Measurements from ENCODE around the gene DAD1.
"Not testable (repeated sequence)": the region's sequence is repeated elsewhere in the genome, so short reads cannot be mapped to it uniquely, and the experiment has no call there.

DAD1 gene

GRCh38 chr14:22556021-22556989 lies 32.7 kb downstream of the DAD1 start:
- TF ChIP-seq, protein P1, sequence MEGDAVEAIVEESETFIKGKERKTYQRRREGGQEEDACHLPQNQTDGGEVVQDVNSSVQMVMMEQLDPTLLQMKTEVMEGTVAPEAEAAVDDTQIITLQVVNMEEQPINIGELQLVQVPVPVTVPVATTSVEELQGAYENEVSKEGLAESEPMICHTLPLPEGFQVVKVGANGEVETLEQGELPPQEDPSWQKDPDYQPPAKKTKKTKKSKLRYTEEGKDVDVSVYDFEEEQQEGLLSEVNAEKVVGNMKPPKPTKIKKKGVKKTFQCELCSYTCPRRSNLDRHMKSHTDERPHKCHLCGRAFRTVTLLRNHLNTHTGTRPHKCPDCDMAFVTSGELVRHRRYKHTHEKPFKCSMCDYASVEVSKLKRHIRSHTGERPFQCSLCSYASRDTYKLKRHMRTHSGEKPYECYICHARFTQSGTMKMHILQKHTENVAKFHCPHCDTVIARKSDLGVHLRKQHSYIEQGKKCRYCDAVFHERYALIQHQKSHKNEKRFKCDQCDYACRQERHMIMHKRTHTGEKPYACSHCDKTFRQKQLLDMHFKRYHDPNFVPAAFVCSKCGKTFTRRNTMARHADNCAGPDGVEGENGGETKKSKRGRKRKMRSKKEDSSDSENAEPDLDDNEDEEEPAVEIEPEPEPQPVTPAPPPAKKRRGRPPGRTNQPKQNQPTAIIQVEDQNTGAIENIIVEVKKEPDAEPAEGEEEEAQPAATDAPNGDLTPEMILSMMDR (IDR thresholded peaks at IDR 0.05; ENCODE audit: low read depth, low read length), result no peak
- Histone ChIP-seq H3K9me3 (ENCODE audit: severe bottlenecking) (no peaks in the 10 kb centered on the region), H3K36me3 (no peaks in the 10 kb centered on the region), H3K4me3 (ENCODE audit: low read depth, low read length) (no peak overlapping the region), H3K27ac (no peak overlapping the region), H3K27me3 (ENCODE audit: insufficient read depth, low read depth, severe bottlenecking) (no peaks in the 10 kb centered on the region)
- DNase-seq, result no peak

DNA sequence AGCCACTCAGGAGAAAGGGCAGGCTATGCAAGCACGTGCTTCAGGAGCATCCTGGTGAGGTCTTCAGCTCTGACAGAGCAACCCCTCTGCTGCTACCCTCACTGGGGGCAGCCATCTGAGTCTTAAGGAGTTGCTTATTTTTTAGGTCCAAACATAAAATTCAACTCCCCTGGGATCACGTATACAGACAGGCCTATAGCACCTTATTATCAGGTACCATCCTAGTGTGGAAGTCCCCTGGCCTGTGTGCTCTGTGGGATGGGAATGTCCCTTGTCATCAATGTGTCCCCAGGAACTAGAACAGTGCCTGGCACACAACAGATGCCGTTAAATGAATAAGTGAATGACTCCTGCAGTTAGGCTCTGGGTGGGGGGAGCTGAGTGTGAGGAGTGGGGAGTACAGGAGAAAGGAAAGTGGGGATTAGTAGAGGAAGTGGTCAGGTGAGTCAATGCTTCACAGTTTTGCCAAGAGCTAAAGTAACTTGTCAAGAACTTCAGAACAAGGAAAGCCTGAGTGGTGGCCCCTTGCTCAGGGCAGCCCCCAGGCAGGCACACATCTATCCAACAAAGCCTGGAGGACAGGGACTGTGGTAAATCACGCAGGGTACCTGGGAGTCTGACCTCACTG lies 33.5 kb downstream of the DAD1 start:
- TF ChIP-seq, protein P1 (IDR thresholded peaks at IDR 0.05; ENCODE audit: low read depth, low read length), result no peak
- H3K27ac ChIP-seq, result no peak overlapping the region
- H3K36me3 ChIP-seq, result no peaks in the 10 kb centered on the region
- DNase-seq, result no peak
- H3K27me3 ChIP-seq (ENCODE audit: insufficient read depth, low read depth, severe bottlenecking), result no peaks in the 10 kb centered on the region
- no peak overlapping the region for H3K4me3 ChIP-seq (ENCODE audit: low read depth, low read length)
- no peaks in the 10 kb centered on the region for H3K9me3 ChIP-seq (ENCODE audit: severe bottlenecking)

GRCh38 chr14:22554498-22555383 lies 34.3 kb downstream of the DAD1 start:
- H3K36me3 ChIP-seq, result no peaks in the 10 kb centered on the region

DNA sequence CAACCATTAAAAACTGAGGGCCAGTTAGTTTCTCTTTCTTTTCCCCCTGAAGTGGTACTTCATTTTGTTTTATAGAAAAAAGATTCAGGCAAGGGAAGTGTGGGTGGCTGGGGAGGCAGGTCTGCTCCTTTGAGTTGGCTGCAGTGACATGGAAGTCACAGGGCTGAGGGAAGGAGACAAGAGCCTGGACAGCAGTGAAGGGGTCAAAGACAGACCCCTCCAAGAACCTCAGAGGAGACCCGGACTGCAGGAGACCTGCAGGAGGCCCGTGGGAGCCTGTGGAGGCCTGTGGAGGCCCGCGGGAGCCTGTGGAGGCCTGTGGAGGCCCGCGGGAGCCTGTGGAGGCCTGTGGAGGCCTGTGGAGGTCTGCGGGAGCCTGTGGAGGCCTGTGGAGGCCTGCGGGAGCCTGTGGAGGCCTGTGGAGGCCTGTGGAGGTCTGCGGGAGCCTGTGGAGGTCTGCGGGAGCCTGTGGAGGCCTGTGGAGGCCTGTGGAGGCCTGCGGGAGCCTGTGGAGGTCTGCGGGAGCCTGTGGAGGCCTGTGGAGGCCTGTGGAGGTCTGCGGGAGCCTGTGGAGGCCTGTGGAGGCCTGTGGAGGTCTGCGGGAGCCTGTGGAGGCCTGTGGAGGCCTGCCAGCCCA lies 35.0 kb downstream of the DAD1 start:
- H3K27ac ChIP-seq; H3K27me3 ChIP-seq (ENCODE audit: insufficient read depth, low read depth, severe bottlenecking); DNase-seq; H3K36me3 ChIP-seq; H3K4me3 ChIP-seq (ENCODE audit: low read depth, low read length); H3K9me3 ChIP-seq (ENCODE audit: severe bottlenecking): not testable (repeated sequence)

More at GRCh38 chr14:22554498-22555383, 34.3 kb downstream of the DAD1 start:
- Histone ChIP-seq H3K4me3 (ENCODE audit: low read depth, low read length) (no peak overlapping the region), H3K27me3 (ENCODE audit: insufficient read depth, low read depth, severe bottlenecking) (no peaks in the 10 kb centered on the region), H3K27ac (no peak overlapping the region), H3K9me3 (ENCODE audit: severe bottlenecking) (no peaks in the 10 kb centered on the region)
- TF ChIP-seq, protein P1 (IDR thresholded peaks at IDR 0.05; ENCODE audit: low read depth, low read length), result no peak
- no peak for DNase-seq

DNA sequence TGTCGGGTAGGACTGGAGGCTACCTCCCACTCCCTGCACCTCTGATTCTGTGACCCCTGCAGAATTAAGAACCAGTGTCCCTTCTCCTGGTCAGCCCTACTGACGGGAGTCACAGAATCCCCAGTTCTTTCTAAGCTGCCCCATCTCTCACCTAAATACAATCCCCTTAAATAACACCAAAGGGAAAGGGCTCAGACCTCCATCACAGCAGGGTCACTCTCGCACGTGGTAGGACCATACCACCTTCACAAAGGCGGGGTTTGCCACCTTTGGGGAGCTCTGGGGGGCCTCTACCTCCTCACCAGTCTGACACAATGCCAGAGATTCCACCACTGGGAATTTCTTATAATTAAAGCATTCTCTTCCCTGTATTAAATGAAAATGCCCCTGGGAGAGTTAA lies 35.6 kb downstream of the DAD1 start:
- H3K9me3 ChIP-seq (ENCODE audit: severe bottlenecking), result no peaks in the 10 kb centered on the region
- no peak for DNase-seq
- H3K27ac ChIP-seq, result no peak overlapping the region
- H3K4me3 ChIP-seq (ENCODE audit: low read depth, low read length), result no peak overlapping the region
- H3K36me3 ChIP-seq, result no peaks in the 10 kb centered on the region
- H3K27me3 ChIP-seq (ENCODE audit: insufficient read depth, low read depth, severe bottlenecking), result no peaks in the 10 kb centered on the region
- TF ChIP-seq, protein P1 (IDR thresholded peaks at IDR 0.05; ENCODE audit: low read depth, low read length), result no peak
